T-helper 17 cell (primary cell): ENCODE data around the gene ULK1. TPM values are rescaled to one million over a fixed set of nuclear protein-coding genes. Genes with fewer than 3 reads are reported as not detected.

Source experiments
- ATAC-seq: fragments of 150-1000 bp; cut with Tn5 transposase; 2 replicates; pipeline ENCODE4 v1.10.0; 2021; ENCODE audit warnings: mild to moderate bottlenecking, moderate library complexity
- DNase-seq, 3 donors: peaks; one replicate each; pipeline versions ENCODE4 v3.0.0 to v3.0.0-alpha.2; 2020 to 2021
- H3K9me3 ChIP-seq: one replicate; pipeline ENCODE4 v1.7.0; 2013; ENCODE audit warnings: low read length, mild to moderate bottlenecking; ENCODE audit not compliant: control insufficient read depth, poor library complexity, severe bottlenecking
- H3K27ac Mint-ChIP-seq: one replicate; pipeline ENCODE4 v1.8.0; 2022; ENCODE audit warnings: mild to moderate bottlenecking, moderate library complexity, mixed read lengths
- H3K27me3 Mint-ChIP-seq: one replicate; pipeline ENCODE4 v1.8.0; 2022; ENCODE audit warnings: mixed read lengths
- H3K36me3 Mint-ChIP-seq: one replicate; pipeline ENCODE4 v1.8.0; 2022; ENCODE audit warnings: low read depth, mixed read lengths
- H3K4me1 Mint-ChIP-seq: one replicate; pipeline ENCODE4 v1.8.0; 2022; ENCODE audit warnings: mild to moderate bottlenecking, mixed read lengths
- H3K4me3 Mint-ChIP-seq: one replicate; pipeline ENCODE4 v1.8.0; 2022; ENCODE audit warnings: mild to moderate bottlenecking, moderate library complexity, mixed read lengths
- total RNA-seq, 4 donors: library from RNA in 2 of 4; stranded (reverse) in 2 of 4; gene quantifications; one replicate each; pipeline ENCODE4 v1.2.3 and lab custom pipeline; 2022 to 2026

Gene ULK1
- total RNA-seq, 2 donors from 2014 or later = 91.9 to 97.2 TPM

DNA sequence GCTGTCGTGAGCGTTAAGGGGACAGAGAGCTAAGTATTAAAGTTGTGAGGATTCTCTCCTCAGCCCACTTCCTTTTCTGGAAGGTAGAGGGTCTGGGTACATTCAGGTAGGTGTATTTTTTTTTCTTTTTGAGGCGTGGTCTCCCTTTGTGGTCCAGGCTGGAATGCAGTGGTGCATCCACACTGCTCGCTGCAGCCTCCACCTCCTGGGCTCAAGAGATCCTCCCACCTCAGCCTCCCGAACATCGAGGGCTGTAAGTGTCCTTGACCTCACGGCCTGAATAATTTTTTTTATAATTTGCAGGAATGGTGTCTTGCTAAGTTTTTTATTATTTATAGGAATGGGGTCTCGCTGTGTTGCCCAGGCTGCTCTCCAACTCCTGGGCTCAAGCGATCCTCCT is 36.1 kb downstream of the ULK1 start:
- peak overlapping the region; percentile 86 for H3K27ac Mint-ChIP-seq
- peak overlapping the region; percentile 98 for H3K4me3 Mint-ChIP-seq
- no peaks in the 10 kb centered on the region for H3K9me3 ChIP-seq
- H3K36me3 Mint-ChIP-seq = peaks cover 10% of the 10 kb centered on the region
- ATAC-seq (no peak), DNase-seq (no peak)
- H3K27me3 Mint-ChIP-seq = no peaks in the 10 kb centered on the region
- H3K4me1 Mint-ChIP-seq = peaks cover 16% of the 10 kb centered on the region

DNA sequence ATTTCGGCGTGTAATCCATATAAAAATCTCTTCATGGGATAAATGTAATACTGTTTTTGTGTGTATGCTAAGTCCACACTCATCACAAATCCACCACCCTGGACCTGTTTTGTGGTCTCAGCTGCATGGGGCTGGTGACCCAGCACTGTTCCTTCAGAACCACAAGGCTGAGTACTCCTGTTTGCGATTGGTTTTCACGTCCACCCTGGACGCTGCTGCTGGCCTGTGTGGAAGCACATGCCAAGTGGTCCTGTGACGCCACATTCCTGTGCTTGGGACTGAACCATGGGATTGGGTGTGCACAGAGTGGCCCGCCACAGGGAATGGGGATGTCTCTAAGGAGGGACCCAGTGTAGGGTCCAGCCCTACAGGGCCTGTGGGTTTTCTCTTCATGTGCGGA is 39.0 kb downstream of the ULK1 start:
- no peak for ATAC-seq
- Mint-ChIP-seq H3K27ac (no peak overlapping the region), H3K36me3 (peaks cover 10% of the 10 kb centered on the region), H3K4me1 (peaks cover 10% of the 10 kb centered on the region), H3K4me3 (no peak overlapping the region), H3K27me3 (no peaks in the 10 kb centered on the region)
- no peaks in the 10 kb centered on the region for H3K9me3 ChIP-seq
- DNase-seq = no peak

DNA sequence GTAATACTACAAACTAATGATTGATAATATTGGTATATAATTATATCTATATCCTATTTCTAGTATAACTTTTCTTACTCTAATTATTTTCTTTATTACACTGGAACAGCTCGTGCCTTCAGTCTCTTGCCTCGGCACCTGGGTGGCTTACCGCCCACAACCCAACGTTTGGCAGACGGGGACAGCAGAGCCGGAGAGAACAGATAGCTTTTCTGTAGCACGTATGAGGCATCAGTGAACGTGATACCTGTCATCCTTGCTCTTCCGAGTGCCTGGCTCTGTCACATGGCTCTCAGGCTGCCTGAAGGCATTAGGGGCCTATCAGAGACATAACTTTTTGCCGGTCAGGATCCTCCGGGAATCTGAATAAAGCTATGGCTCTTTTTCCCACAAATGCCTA is 40.1 kb downstream of the ULK1 start:
- Mint-ChIP-seq H3K4me3 (no peak overlapping the region), H3K27me3 (no peaks in the 10 kb centered on the region), H3K27ac (no peak overlapping the region), H3K36me3 (peaks cover 8% of the 10 kb centered on the region), H3K4me1 (peaks cover 7% of the 10 kb centered on the region)
- H3K9me3 ChIP-seq = no peaks in the 10 kb centered on the region
- DNase-seq (no peak), ATAC-seq (no peak)

DNA sequence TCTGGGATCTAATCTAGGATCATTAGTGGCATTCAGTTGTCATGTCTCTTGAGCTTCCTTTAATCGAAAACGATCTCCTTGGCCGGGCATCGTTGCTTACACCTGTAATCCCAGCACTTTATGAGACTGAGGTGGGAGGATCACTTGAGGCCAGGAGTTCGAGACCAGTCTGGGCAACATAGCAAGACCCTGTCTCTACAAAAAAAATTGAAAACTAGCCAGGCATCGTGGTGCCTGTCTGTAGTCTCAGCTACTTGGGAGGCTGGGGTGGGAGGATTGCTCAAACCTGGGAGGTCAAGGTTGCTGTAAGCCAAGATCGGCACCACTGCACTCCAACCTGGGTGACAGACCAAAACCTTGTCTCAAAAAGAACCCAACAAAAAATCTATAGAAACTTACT is 43.7 kb downstream of the ULK1 start:
- DNase-seq = no peak
- no peak for ATAC-seq
- Mint-ChIP-seq H3K4me3 (no peak overlapping the region), H3K36me3 (peaks cover 6% of the 10 kb centered on the region), H3K27me3 (no peaks in the 10 kb centered on the region), H3K27ac (no peak overlapping the region), H3K4me1 (peaks cover 5% of the 10 kb centered on the region)
- H3K9me3 ChIP-seq = no peaks in the 10 kb centered on the region

DNA sequence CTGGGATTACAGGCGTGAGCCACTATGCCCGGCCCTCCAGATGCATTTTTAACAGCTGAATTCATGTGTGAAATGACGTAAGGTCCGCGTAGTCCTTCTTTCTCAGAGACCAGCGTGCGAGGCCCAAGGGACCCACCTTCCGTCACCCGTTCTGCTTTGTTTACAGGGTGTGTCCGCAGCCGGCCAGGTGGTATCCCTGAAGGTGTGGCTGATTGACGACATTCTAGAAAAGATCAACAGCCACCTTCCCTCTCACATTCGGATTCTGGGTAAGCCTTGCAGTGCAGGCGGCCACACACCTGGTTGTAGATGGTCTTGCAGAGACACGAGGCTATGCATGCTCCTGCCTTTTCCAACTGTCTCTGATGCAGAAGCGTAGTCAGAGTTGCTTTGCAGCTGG is 44.6 kb downstream of the ULK1 start:
- Mint-ChIP-seq H3K36me3 (peaks cover 2% of the 10 kb centered on the region), H3K4me3 (no peak overlapping the region), H3K27ac (no peak overlapping the region), H3K27me3 (no peaks in the 10 kb centered on the region), H3K4me1 (peaks cover 2% of the 10 kb centered on the region)
- no peak for DNase-seq
- no peak for ATAC-seq
- no peaks in the 10 kb centered on the region for H3K9me3 ChIP-seq

DNA sequence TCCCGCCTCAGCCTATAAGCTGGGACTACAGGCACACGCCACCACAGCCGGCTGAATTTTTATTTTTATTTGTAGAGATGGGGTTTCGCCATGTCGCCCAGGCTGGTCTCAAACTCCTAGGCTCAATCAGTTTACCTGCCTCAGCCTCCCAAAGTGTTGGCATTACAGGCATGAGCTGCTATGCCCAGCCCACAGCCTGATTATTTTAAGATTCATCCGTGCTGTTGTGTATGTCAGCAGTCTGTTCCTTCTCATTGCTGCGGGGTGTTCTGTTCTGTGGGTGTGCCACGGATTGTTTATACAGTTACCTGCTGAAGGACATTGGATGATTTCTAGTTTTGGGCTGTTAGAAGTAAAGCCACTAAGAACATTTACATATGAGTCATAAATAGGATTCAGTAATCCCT is 45.7 kb downstream of the ULK1 start:
- H3K36me3 Mint-ChIP-seq = peaks cover 2% of the 10 kb centered on the region
- DNase-seq (no peak), ATAC-seq (no peak)
- H3K9me3 ChIP-seq = no peaks in the 10 kb centered on the region
- peaks cover 2% of the 10 kb centered on the region for H3K4me1 Mint-ChIP-seq
- H3K27me3 Mint-ChIP-seq = no peaks in the 10 kb centered on the region
- H3K27ac Mint-ChIP-seq = no peak overlapping the region
- H3K4me3 Mint-ChIP-seq = no peak overlapping the region

DNA sequence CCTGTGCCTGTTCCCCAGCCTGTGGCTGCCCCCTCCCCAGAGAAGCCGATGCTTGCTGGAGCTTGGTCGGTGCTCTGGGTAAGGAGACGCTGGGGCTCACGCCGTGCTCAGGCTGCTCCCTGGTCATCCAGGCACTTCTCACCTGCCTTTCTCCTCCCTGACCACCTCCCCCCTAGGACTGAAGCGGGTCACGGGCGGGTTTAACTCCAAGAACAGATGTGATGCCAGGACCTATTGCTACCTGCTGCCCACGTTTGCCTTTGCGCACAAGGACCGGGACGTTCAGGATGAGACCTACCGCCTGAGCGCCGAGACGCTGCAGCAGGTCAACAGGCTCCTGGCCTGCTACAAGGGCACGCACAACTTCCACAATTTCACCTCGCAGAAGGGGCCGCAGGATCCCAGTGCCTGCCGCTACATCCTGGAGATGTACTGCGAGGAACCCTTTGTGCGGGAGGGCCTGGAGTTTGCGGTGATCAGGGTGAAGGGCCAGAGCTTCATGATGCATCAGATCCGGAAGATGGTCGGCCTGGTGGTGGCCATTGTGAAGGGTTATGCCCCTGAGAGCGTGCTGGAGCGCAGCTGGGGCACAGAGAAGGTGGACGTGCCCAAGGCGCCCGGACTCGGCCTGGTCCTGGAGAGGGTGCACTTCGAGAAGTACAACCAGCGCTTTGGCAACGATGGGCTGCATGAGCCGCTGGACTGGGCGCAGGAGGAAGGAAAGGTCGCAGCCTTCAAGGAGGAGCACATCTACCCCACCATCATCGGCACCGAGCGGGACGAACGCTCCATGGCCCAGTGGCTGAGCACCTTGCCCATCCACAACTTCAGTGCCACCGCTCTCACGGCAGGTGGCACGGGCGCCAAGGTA is 46.9 kb downstream of the ULK1 start:
- no peak for ATAC-seq
- peaks cover 2% of the 10 kb centered on the region for H3K4me1 Mint-ChIP-seq
- H3K9me3 ChIP-seq = no peaks in the 10 kb centered on the region
- H3K4me3 Mint-ChIP-seq = no peak overlapping the region
- no peaks in the 10 kb centered on the region for H3K27me3 Mint-ChIP-seq
- no peak overlapping the region for H3K27ac Mint-ChIP-seq
- H3K36me3 Mint-ChIP-seq = peaks cover 2% of the 10 kb centered on the region
- no peak for DNase-seq

DNA sequence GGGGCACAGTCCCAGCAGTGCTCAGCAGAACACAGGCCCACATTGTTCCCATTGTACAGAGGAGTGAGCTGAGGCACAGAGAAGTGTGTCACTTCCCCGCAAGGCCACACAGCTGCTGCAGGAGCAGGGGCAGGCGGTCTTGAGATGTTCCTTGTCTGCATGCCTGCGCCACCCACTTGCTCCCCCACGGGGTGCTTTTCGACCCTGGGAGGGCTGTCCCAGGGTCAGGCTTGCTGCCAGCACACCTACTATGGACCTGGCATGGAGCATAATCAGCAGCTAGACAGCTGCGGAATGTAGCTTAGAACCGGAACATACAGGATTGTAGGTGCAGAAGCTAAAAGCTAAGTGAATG is 47.5 kb downstream of the ULK1 start:
- H3K4me1 Mint-ChIP-seq = peaks cover 2% of the 10 kb centered on the region
- ATAC-seq (no peak), DNase-seq (no peak)
- H3K27ac Mint-ChIP-seq = no peak overlapping the region
- H3K36me3 Mint-ChIP-seq = peaks cover 2% of the 10 kb centered on the region
- H3K27me3 Mint-ChIP-seq = no peaks in the 10 kb centered on the region
- H3K4me3 Mint-ChIP-seq = no peak overlapping the region
- H3K9me3 ChIP-seq = no peaks in the 10 kb centered on the region

DNA sequence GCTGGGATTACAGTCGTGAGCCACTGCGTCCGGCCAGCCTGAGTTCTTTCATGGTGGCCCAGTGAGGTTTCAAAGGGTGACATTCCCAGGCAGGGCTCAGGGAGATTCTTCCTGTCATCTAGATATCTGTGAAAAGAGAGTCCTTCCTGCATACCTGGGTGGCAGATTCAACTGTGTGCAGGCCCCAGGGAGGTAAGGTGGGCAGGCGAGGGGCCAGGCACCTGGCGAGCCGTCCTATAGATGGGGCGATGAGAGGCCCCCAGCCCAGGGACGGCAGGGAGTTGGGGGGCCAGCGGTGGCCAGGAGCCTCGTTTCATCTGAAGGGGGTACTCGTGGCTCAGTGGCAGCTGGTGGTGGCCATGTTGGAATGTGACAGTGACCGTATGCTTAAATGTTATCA is 48.2 kb downstream of the ULK1 start:
- Mint-ChIP-seq H3K27ac (no peak overlapping the region), H3K36me3 (peaks cover 2% of the 10 kb centered on the region), H3K27me3 (no peaks in the 10 kb centered on the region), H3K4me3 (no peak overlapping the region), H3K4me1 (peaks cover 4% of the 10 kb centered on the region)
- no peak for ATAC-seq
- no peak for DNase-seq
- H3K9me3 ChIP-seq = no peaks in the 10 kb centered on the region

DNA sequence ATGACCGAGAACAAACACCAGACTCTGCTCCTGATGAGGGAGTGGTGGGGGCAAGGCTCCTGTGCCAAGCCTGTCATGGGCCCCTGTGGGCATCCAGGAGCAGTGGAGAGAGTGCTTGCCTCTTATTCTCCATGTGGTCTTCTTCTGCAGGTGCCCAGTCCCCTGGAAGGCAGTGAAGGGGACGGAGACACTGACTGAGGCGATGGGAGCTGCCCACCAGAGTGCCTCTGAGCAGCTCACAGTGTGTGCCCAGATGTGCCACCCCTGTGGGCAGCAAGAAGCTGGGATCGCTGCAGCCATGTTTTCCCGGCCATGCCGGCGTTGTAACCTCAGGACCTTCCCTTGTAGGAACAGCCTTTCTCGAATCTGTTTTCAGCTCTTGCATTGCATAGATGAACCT is 49.0 kb downstream of the ULK1 start:
- H3K27ac Mint-ChIP-seq = no peak overlapping the region
- no peaks in the 10 kb centered on the region for H3K27me3 Mint-ChIP-seq
- no peak for DNase-seq
- no peaks in the 10 kb centered on the region for H3K9me3 ChIP-seq
- ATAC-seq = no peak
- H3K4me3 Mint-ChIP-seq = no peak overlapping the region
- H3K4me1 Mint-ChIP-seq = peaks cover 8% of the 10 kb centered on the region
- peaks cover 2% of the 10 kb centered on the region for H3K36me3 Mint-ChIP-seq

DNA sequence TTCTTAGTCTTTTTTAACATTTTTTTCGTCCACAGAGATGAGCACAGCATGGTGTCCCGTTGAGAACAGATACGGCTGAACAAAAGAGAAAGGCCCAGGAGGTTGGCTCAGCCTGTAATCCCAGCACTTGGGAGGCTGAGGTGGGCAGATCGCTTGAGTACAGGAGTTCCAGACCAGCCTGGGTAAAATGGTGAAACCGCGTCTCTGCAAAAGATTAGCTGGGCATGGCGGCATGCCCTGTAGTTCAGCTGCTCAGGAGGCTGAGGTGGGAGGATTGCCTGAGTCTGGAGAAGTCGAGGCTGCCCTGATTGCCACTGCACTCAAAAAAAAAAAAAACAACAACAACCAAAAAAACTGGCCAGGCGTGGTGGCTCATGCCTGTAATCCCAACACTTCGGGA is 49.5 kb downstream of the ULK1 start:
- DNase-seq (no peak), ATAC-seq (no peak)
- H3K9me3 ChIP-seq = no peaks in the 10 kb centered on the region
- H3K4me3 Mint-ChIP-seq = no peak overlapping the region
- peaks cover 2% of the 10 kb centered on the region for H3K36me3 Mint-ChIP-seq
- H3K4me1 Mint-ChIP-seq = peaks cover 11% of the 10 kb centered on the region
- H3K27ac Mint-ChIP-seq = no peak overlapping the region
- H3K27me3 Mint-ChIP-seq = no peaks in the 10 kb centered on the region

DNA sequence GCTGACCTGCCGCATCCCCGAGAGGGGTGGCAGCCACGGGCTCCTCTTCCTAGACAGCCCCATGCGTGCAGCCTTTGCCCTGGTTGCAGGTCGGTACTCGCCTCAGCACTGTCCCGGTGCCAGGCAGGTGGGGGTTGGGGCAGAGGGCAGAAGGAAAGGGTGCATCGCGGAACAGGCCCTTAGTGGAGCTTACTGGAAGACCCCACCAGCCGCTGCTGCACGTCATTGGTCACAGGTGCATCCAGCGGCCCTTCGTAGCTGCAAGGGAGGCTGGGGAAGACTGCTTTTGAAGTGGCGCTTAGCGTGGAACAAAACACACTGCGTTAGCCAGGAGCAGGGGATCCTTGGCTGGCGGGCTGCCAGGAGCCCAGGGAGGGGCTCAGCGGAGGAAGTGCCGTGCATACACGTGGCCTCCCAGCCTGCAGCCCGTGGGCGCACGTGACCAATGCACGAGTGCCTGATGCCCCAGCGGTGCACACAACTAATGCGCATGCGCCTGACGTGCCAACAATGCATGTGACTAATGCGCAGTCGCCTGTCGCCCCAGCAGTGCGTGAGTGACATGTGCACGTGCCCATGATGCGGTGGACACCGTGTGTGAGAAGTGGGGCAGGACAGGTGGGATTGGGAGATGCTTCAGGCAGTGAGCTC is 50.3 kb downstream of the ULK1 start:
- no peaks in the 10 kb centered on the region for H3K9me3 ChIP-seq
- Mint-ChIP-seq H3K27ac (no peak overlapping the region), H3K4me3 (no peak overlapping the region), H3K27me3 (no peaks in the 10 kb centered on the region), H3K4me1 (peaks cover 10% of the 10 kb centered on the region), H3K36me3 (peaks cover 2% of the 10 kb centered on the region)
- DNase-seq = no peak
- ATAC-seq = no peak

DNA sequence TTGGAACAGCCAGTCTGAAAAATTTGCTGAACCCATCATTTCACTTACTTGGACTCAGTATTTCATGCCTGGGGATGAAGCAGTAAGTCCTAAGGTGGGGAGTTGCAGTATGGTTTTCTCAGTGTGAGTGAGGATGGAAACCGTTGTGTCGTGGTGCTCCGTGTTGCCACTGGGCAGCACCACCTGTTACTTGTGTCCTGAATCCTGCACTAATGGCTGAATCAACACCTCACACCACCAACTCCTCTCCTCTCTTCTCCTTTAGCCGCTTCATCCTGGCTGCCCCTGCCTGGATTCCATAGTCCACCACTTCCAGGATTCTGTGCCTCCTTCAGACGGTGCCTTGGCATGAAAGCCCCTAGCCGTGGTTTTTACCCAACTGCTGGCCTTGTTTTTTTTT is 52.3 kb downstream of the ULK1 start:
- H3K4me3 Mint-ChIP-seq = no peak overlapping the region
- no peaks in the 10 kb centered on the region for H3K27me3 Mint-ChIP-seq
- H3K27ac Mint-ChIP-seq = peak overlapping the region; percentile 88
- no peak for ATAC-seq
- no peak for DNase-seq
- no peaks in the 10 kb centered on the region for H3K36me3 Mint-ChIP-seq
- peaks cover 11% of the 10 kb centered on the region for H3K4me1 Mint-ChIP-seq
- no peaks in the 10 kb centered on the region for H3K9me3 ChIP-seq

DNA sequence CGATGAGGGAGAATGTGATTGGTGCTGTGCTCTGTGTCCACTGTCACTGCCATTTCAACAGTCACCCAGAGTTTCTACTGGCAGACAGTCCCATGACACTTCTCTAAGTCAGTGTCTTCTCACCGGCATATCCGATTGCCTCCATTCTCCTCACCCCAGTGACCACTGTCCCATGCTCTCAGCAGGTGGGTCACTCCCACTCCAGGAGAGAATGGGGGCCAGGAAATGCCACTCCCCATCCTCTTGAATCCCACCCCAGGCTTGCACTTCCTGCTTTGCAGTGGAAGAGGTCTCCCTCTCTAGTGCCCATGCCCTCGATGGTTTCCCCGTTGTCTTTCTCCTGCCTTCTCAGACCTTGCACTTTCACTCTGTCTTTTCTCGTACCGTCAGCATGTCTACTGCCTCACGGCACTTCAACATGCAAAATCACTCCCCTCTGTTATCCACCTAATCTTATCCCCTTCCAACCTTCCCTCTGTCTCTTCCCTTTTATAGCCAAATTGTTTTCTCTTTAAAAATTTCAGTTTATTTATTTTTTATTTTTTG is 53.1 kb downstream of the ULK1 start:
- Mint-ChIP-seq H3K4me1 (peaks cover 13% of the 10 kb centered on the region), H3K36me3 (no peaks in the 10 kb centered on the region), H3K4me3 (no peak overlapping the region), H3K27me3 (no peaks in the 10 kb centered on the region), H3K27ac (peak overlapping the region; percentile 88)
- H3K9me3 ChIP-seq = no peaks in the 10 kb centered on the region
- ATAC-seq (no peak), DNase-seq (no peak)
